ENCODE measurements around the gene NDUFAF2. TPM values are rescaled to one million over a fixed set of nuclear protein-coding genes. Genes with fewer than 3 reads are reported as not detected.

The NDUFAF2 gene
- total RNA-seq, 1 donor from 2014 or later, result 38.3 TPM

GRCh38 chr5:61139094-61139873, 194.3 kb downstream of the NDUFAF2 start:
- peak in 1 of 3 experiments; percentile 22 for TF ChIP-seq CTCF (IDR thresholded peaks at IDR 0.05)
- Histone ChIP-seq H3K27ac (no peak overlapping the region), H3K4me1 (no peaks in the 10 kb centered on the region), H3K4me3 (no peak overlapping the region), H3K9me3 (no peaks in the 10 kb centered on the region), H3K36me3 (no peaks in the 10 kb centered on the region), H3K27me3 (no peaks in the 10 kb centered on the region)
- intact Hi-C loops (cut with DNase I), result no loop called here
- DNase-seq (ENCODE audit: low spot score in 2 of 2), result no peak

GRCh38 chr5:61139931-61140330, 194.9 kb downstream of the NDUFAF2 start:
- Histone ChIP-seq H3K9me3 (no peaks in the 10 kb centered on the region), H3K4me1 (no peaks in the 10 kb centered on the region), H3K27ac (no peak overlapping the region), H3K36me3 (no peaks in the 10 kb centered on the region), H3K27me3 (no peaks in the 10 kb centered on the region), H3K4me3 (no peak overlapping the region)
- no peak for TF ChIP-seq CTCF (IDR thresholded peaks at IDR 0.05)
- no peak for DNase-seq (ENCODE audit: low spot score in 2 of 2)
- intact Hi-C loops (cut with DNase I), result no loop called here

GRCh38 chr5:61141801-61142200, 196.8 kb downstream of the NDUFAF2 start:
- TF ChIP-seq CTCF (IDR thresholded peaks at IDR 0.05), result no peak
- H3K27ac ChIP-seq, result no peak overlapping the region

GRCh38 chr5:61142391-61142790, 197.4 kb downstream of the NDUFAF2 start:
- DNase-seq (ENCODE audit: low spot score in 2 of 2), result no peak
- Histone ChIP-seq H3K9me3 (no peaks in the 10 kb centered on the region), H3K4me1 (no peaks in the 10 kb centered on the region), H3K27me3 (no peaks in the 10 kb centered on the region), H3K36me3 (no peaks in the 10 kb centered on the region), H3K4me3 (no peak overlapping the region), H3K27ac (no peak overlapping the region)
- intact Hi-C loops (cut with DNase I), result no loop called here
- no peak for TF ChIP-seq CTCF (IDR thresholded peaks at IDR 0.05)

More at GRCh38 chr5:61141801-61142200, 196.8 kb downstream of the NDUFAF2 start:
- intact Hi-C loops (cut with DNase I), result no loop called here
- no peak overlapping the region for H3K4me3 ChIP-seq
- no peaks in the 10 kb centered on the region for H3K36me3 ChIP-seq
- H3K4me1 ChIP-seq, result no peaks in the 10 kb centered on the region
- DNase-seq (ENCODE audit: low spot score in 2 of 2), result no peak
- H3K9me3 ChIP-seq, result no peaks in the 10 kb centered on the region
- no peaks in the 10 kb centered on the region for H3K27me3 ChIP-seq

GRCh38 chr5:61142811-61143210, 197.8 kb downstream of the NDUFAF2 start:
- intact Hi-C loops (cut with DNase I), result no loop called here
- Histone ChIP-seq H3K4me3 (no peak overlapping the region), H3K9me3 (no peaks in the 10 kb centered on the region), H3K27ac (no peak overlapping the region), H3K36me3 (no peaks in the 10 kb centered on the region), H3K27me3 (no peaks in the 10 kb centered on the region), H3K4me1 (no peaks in the 10 kb centered on the region)
- no peak for DNase-seq (ENCODE audit: low spot score in 2 of 2)
- no peak for TF ChIP-seq CTCF (IDR thresholded peaks at IDR 0.05)
